Measurements from ENCODE around the gene ZNF784. TPM values are rescaled to one million over a fixed set of nuclear protein-coding genes. Genes with fewer than 3 reads are reported as not detected.

ZNF784 gene
- total and polyA plus RNA-seq, 2 donors (not counting 3 experiments of a cell fraction or from before 2014, with no cell fraction given): 4.9 TPM

DNA sequence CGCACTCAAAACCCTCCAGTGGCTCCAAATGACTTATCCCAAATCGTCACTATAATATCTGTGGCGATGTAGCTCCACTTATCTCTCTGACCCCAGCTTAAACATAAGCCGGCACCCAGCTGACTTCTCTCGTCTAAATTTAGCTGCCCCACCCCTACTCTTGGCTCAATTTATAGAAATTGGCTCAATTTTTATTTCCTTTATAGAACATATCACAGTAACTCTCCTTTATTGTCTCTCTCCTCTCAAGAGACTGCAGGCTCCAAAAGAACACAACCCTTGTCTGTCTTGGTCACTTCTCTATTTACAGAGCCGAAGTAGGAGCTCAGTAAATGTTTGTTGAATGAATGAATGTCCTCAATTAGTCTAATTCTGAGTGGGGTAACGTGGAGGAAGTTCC, 805 bp downstream of the ZNF784 start:
- dilution Hi-C loops (cut with MboI; ENCODE audit: extremely low pct_ligation_motif_present, low sequenced_read_pairs) (no loop called here), intact Hi-C loops (cut with micrococcal nuclease) (no loop called here)
- ChIA-PET CTCF (interaction anchor here (1.5 kb wide), 1 partner anchor 15 kb away, joined by 5 read pairs; no protein-coding TSS in a partner anchor), POLR2A (interaction anchor here (1.4 kb wide), 1 partner anchor 24 kb away, joined by 8 read pairs; the partner anchor contains the start of gene FIZ1)
- H3K4me1 ChIP-seq (ENCODE audit: control insufficient read depth, extremely low read depth, insufficient read depth, low read length): peaks cover 6% of the 10 kb centered on the region
- TF ChIP-seq MYC (IDR thresholded peaks at IDR 0.05; ENCODE audit: low read depth, low read length): no peak
- TF ChIP-seq POLR2A (IDR thresholded peaks at IDR 0.05; ENCODE audit: low read depth, low read length): no peak
- no peak for TF ChIP-seq JUN (IDR thresholded peaks at IDR 0.05; ENCODE audit: borderline replicate concordance, insufficient read depth, insufficient read length, low read depth)
- TF ChIP-seq, protein P1, sequence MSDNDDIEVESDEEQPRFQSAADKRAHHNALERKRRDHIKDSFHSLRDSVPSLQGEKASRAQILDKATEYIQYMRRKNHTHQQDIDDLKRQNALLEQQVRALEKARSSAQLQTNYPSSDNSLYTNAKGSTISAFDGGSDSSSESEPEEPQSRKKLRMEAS (IDR thresholded peaks at IDR 0.05; ENCODE audit: insufficient read depth, insufficient read length): no peak
- TF ChIP-seq EZH2 (IDR thresholded peaks at IDR 0.05; ENCODE audit: borderline replicate concordance, low read depth, low read length, severe bottlenecking): no peak
- no peak for TF ChIP-seq GATA2 (IDR thresholded peaks at IDR 0.05; ENCODE audit: insufficient read depth, insufficient read length, low read depth, low read length)
- TF ChIP-seq, protein P2, sequence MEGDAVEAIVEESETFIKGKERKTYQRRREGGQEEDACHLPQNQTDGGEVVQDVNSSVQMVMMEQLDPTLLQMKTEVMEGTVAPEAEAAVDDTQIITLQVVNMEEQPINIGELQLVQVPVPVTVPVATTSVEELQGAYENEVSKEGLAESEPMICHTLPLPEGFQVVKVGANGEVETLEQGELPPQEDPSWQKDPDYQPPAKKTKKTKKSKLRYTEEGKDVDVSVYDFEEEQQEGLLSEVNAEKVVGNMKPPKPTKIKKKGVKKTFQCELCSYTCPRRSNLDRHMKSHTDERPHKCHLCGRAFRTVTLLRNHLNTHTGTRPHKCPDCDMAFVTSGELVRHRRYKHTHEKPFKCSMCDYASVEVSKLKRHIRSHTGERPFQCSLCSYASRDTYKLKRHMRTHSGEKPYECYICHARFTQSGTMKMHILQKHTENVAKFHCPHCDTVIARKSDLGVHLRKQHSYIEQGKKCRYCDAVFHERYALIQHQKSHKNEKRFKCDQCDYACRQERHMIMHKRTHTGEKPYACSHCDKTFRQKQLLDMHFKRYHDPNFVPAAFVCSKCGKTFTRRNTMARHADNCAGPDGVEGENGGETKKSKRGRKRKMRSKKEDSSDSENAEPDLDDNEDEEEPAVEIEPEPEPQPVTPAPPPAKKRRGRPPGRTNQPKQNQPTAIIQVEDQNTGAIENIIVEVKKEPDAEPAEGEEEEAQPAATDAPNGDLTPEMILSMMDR (IDR thresholded peaks at IDR 0.05; ENCODE audit: extremely low read depth in 1 of 2, insufficient read depth in 1 of 2, low read depth in 1 of 2, low read length in 2 of 2): no peak
- TF ChIP-seq POLR2AphosphoS5 (IDR thresholded peaks at IDR 0.05; ENCODE audit: insufficient read depth, low read depth, low read length): no peak
- TF ChIP-seq FOS (IDR thresholded peaks at IDR 0.05; ENCODE audit: borderline replicate concordance, insufficient read depth, low read length): no peak
- DNase-seq (ENCODE audit: low read depth, low spot score) (no peak), FAIRE-seq (no peak)
- H4K20me1 ChIP-seq (replicated peaks; ENCODE audit: control insufficient read depth, extremely low read depth, insufficient read depth, low read length): no peaks in the 10 kb centered on the region
- H3K9me3 ChIP-seq (replicated peaks; ENCODE audit: control insufficient read depth, insufficient read depth, low read length): no peaks in the 10 kb centered on the region
- H3K4me3 ChIP-seq (replicated peaks in 1 of 3; ENCODE audit: insufficient read depth in 1 of 3, low read depth in 1 of 3, low read length in 3 of 3): no peak overlapping the region
- no peaks in the 10 kb centered on the region for H3K9me1 ChIP-seq (replicated peaks; ENCODE audit: control insufficient read depth, extremely low read depth, insufficient read depth, low read length)
- no peak overlapping the region for H3K4me2 ChIP-seq (ENCODE audit: insufficient read depth, low read length)
- no peaks in the 10 kb centered on the region for H3K79me2 ChIP-seq (ENCODE audit: control insufficient read depth, insufficient read depth, low read length)
- no peak overlapping the region for H2AFZ ChIP-seq (ENCODE audit: low read depth, low read length)
- H3K9ac ChIP-seq (replicated peaks; ENCODE audit: extremely low read depth, insufficient read depth, low read length): no peak overlapping the region
- no peak overlapping the region for H3K27ac ChIP-seq (ENCODE audit: insufficient read depth, low read depth, low read length)
- H3K36me3 ChIP-seq (ENCODE audit: control insufficient read depth in 2 of 2, extremely low read depth in 1 of 2, insufficient read depth in 2 of 2, low read length in 2 of 2): peaks cover 0 to 3% of the 10 kb centered on the region in 2 experiments
- BruUV-seq (replicated peaks): TSS peak; percentile 34
- H3K27me3 ChIP-seq (ENCODE audit: control insufficient read depth in 2 of 2, insufficient read depth in 2 of 2, low read length in 2 of 2): no peaks in the 10 kb centered on the region

Measured in endothelial cell of umbilical vein (primary cell).